Peyer's patch (tissue), 4 donors: ENCODE results near the gene TMEM59L.

ENCODE experiments used
- CTCF ChIP-seq, 6 experiments: fragments of 450-650 bp in 4 of 6; fragments of 200-600 bp in 2 of 6; sonication (generic) in 1 of 6; IDR thresholded peaks; one replicate each; pipeline ENCODE4 v1.5.1; 2017 to 2019; ENCODE audit warnings: antibody characterized with exemption in 6 of 6, mild to moderate bottlenecking in 3 of 6, moderate library complexity in 1 of 6
- POLR2A ChIP-seq, 2 donors: fragments of 450-650 bp; IDR thresholded peaks; one replicate each; pipeline ENCODE4 v1.5.1; 2017; ENCODE audit warnings: antibody characterized with exemption in 2 of 2, mild to moderate bottlenecking in 2 of 2, moderate library complexity in 2 of 2

GRCh38 chr19:18574691-18575291 is 37.9 kb upstream of the TMEM59L start:
- TF ChIP-seq CTCF (IDR thresholded peaks at IDR 0.05) (no peak), POLR2A (IDR thresholded peaks at IDR 0.05) (no peak)
